Loucy (cell line): ENCODE data around the gene VMP1.

ENCODE experiments used
- H2AFZ ChIP-seq: fragments of 200-600 bp; sonication (generic); 2 replicates; pipeline ENCODE4 v1.6.0; 2016; ENCODE audit warnings: antibody characterized with exemption, mild to moderate bottlenecking, low read length, moderate library complexity
- H3F3A ChIP-seq: fragments of 200-600 bp; 2 replicates; pipeline ENCODE4 v1.6.0; 2016; ENCODE audit warnings: antibody characterized with exemption, low read depth, mild to moderate bottlenecking
- H3K27me3 ChIP-seq: fragments of 200-600 bp; sonication (generic); 2 replicates; pipeline ENCODE4 v1.6.1; 2014; ENCODE audit warnings: low read length, mild to moderate bottlenecking; ENCODE audit not compliant: insufficient read depth, poor library complexity, severe bottlenecking
- H3K36me3 ChIP-seq: fragments of 200-600 bp; sonication (generic); 2 replicates; pipeline ENCODE4 v1.6.1; 2016; ENCODE audit warnings: low read length; ENCODE audit not compliant: insufficient read depth
- H3K4me1 ChIP-seq: fragments of 200-600 bp; sonication (generic); 2 replicates; pipeline ENCODE4 v1.5.1; 2014; ENCODE audit warnings: low read length, mild to moderate bottlenecking; ENCODE audit not compliant: insufficient read depth, poor library complexity, severe bottlenecking
- H3K4me2 ChIP-seq: fragments of 200-600 bp; sonication (generic); 2 replicates; pipeline ENCODE4 v1.6.0; 2014; ENCODE audit warnings: antibody characterized with exemption, low read length, low read depth, mild to moderate bottlenecking; ENCODE audit not compliant: poor library complexity, severe bottlenecking
- H3K4me3 ChIP-seq: fragments of 200-600 bp; sonication (generic); 2 replicates; pipeline ENCODE4 v1.5.1; 2014; ENCODE audit warnings: low read length, mild to moderate bottlenecking, mixed read lengths; ENCODE audit not compliant: poor library complexity, severe bottlenecking
- H3K79me2 ChIP-seq: fragments of 200-600 bp; sonication (generic); 2 replicates; pipeline ENCODE4 v1.6.1; 2014; ENCODE audit warnings: low read length; ENCODE audit not compliant: insufficient read depth
- H3K9ac ChIP-seq: fragments of 200-600 bp; sonication (generic); 2 replicates; pipeline ENCODE4 v1.6.0; 2014; ENCODE audit warnings: mild to moderate bottlenecking, low read depth, low read length, moderate library complexity; ENCODE audit not compliant: poor library complexity, severe bottlenecking
- H3K9me2 ChIP-seq: fragments of 200-600 bp; sonication (generic); replicated peaks from 2 replicates; pipeline ENCODE4 v1.6.1; 2016; ENCODE audit warnings: low read depth, low read length, mixed read lengths
- H3K9me3 ChIP-seq: fragments of 200-600 bp; sonication (generic); 2 replicates; pipeline ENCODE4 v1.6.1; 2014; ENCODE audit warnings: mild to moderate bottlenecking, antibody characterized with exemption, low read length, low read depth; ENCODE audit not compliant: insufficient read depth
- H4K20me1 ChIP-seq: fragments of 200-600 bp; sonication (generic); 2 replicates; pipeline ENCODE4 v1.6.0; 2014; ENCODE audit warnings: antibody characterized with exemption, low read length, mild to moderate bottlenecking; ENCODE audit not compliant: insufficient read depth, poor library complexity, severe bottlenecking
- EZH2phosphoT487 ChIP-seq: fragments of 200-600 bp; IDR thresholded peaks from 2 replicates; pipeline ENCODE4 v1.6.1; 2018; ENCODE audit warnings: antibody characterized with exemption, mild to moderate bottlenecking, moderate library complexity, borderline replicate concordance
- TF ChIP-seq, protein P1 (sequence below): fragments of 200-600 bp; sonication (generic); conservative IDR thresholded peaks from 2 replicates; pipeline ENCODE4 v1.5.1; 2014; ENCODE audit warnings: mild to moderate bottlenecking, antibody characterized with exemption, low read length

Gene VMP1

DNA sequence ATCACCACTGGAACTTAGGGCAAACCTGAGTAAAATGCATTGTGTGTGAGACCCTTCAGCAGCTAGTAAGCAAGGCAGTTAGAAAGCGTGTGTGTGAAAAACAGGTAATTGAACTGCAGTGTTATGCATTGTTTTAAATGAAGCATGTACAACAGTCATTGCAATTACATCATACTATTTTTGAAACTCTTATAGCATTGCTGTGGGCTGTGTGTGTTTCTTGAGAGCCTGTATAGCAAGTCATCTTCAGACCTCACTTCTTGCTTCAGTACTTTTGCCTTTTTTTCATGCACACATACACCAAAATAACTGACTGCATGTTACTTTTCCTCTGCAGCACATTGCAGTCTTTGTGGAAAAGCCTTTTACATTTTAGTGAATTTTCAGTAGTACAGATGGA is 19.4 kb upstream of the VMP1 start:
- no peak overlapping the region for H3K4me2 ChIP-seq
- H2AFZ ChIP-seq: no peak overlapping the region
- H3K27me3 ChIP-seq: no peaks in the 10 kb centered on the region
- H3K36me3 ChIP-seq: peaks cover 87% of the 10 kb centered on the region
- no peaks in the 10 kb centered on the region for H3K9me2 ChIP-seq
- H3K79me2 ChIP-seq: peaks cover 4% of the 10 kb centered on the region; the same call in 1 of the 2 replicates
- no peak overlapping the region for H3K9ac ChIP-seq
- H4K20me1 ChIP-seq: peaks cover 9% of the 10 kb centered on the region
- no peaks in the 10 kb centered on the region for H3K4me1 ChIP-seq
- H3F3A ChIP-seq: no peaks in the 10 kb centered on the region
- H3K9me3 ChIP-seq: no peaks in the 10 kb centered on the region
- no peak overlapping the region for H3K4me3 ChIP-seq
- TF ChIP-seq EZH2phosphoT487: no peak
- TF ChIP-seq, protein P1, sequence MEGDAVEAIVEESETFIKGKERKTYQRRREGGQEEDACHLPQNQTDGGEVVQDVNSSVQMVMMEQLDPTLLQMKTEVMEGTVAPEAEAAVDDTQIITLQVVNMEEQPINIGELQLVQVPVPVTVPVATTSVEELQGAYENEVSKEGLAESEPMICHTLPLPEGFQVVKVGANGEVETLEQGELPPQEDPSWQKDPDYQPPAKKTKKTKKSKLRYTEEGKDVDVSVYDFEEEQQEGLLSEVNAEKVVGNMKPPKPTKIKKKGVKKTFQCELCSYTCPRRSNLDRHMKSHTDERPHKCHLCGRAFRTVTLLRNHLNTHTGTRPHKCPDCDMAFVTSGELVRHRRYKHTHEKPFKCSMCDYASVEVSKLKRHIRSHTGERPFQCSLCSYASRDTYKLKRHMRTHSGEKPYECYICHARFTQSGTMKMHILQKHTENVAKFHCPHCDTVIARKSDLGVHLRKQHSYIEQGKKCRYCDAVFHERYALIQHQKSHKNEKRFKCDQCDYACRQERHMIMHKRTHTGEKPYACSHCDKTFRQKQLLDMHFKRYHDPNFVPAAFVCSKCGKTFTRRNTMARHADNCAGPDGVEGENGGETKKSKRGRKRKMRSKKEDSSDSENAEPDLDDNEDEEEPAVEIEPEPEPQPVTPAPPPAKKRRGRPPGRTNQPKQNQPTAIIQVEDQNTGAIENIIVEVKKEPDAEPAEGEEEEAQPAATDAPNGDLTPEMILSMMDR: no peak

- Histone ChIP-seq H3F3A (no peaks in the 10 kb centered on the region), H3K4me2 (no peak overlapping the region), H2AFZ (no peak overlapping the region), H3K9ac (no peak overlapping the region), H3K36me3 (peaks cover 85% of the 10 kb centered on the region), H3K79me2 (peaks cover 4% of the 10 kb centered on the region; the same call in 1 of the 2 replicates), H3K4me1 (no peaks in the 10 kb centered on the region), H3K9me3 (no peaks in the 10 kb centered on the region), H3K27me3 (no peaks in the 10 kb centered on the region), H4K20me1 (peaks cover 9% of the 10 kb centered on the region), H3K4me3 (no peak overlapping the region), H3K9me2 (no peaks in the 10 kb centered on the region)
- TF ChIP-seq, protein P1: no peak
- no peak for TF ChIP-seq EZH2phosphoT487
Observed at GRCh38 chr17:59688496-59688895, 19.0 kb upstream of the VMP1 start.

DNA sequence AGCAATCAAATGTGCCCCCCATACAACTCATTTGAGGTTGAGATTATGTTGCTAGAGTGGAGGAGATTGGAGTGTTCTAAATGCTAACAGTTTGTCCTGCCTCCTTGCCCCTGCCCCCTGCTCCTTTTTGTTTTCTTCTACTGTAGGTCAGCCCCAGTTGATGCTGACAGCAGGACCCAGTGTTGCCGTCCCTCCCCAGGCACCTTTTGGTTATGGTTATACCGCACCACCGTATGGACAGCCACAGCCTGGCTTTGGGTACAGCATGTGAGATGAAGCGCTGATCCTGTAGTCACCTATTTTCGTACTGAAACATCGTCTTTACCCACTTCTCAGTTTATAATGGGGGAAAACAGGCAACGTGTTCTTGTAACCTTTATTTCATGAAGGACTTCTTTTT is 13.9 kb upstream of the VMP1 start:
- peaks cover 26% of the 10 kb centered on the region for H4K20me1 ChIP-seq
- H3K36me3 ChIP-seq: peaks cover 87% of the 10 kb centered on the region
- H3K9ac ChIP-seq: no peak overlapping the region
- TF ChIP-seq EZH2phosphoT487: no peak
- TF ChIP-seq, protein P1: no peak
- no peaks in the 10 kb centered on the region for H3K4me1 ChIP-seq
- H3K9me3 ChIP-seq: no peaks in the 10 kb centered on the region
- H2AFZ ChIP-seq: no peak overlapping the region
- peaks cover 16% of the 10 kb centered on the region for H3K79me2 ChIP-seq
- no peak overlapping the region for H3K4me2 ChIP-seq
- H3K9me2 ChIP-seq: no peaks in the 10 kb centered on the region
- no peak overlapping the region for H3K4me3 ChIP-seq
- no peaks in the 10 kb centered on the region for H3F3A ChIP-seq
- no peaks in the 10 kb centered on the region for H3K27me3 ChIP-seq
